Measurements from ENCODE around the gene SFTA2. TPM values are rescaled to one million over a fixed set of nuclear protein-coding genes. Genes with fewer than 3 reads are reported as not detected.
A peak's percentile ranks its signal among the peaks of the same experiment; 100 is the strongest.

SFTA2 gene
- total and polyA plus RNA-seq, 10 donors: 0.08 to 2.6 (median 0.47) TPM; not detected in 7

DNA sequence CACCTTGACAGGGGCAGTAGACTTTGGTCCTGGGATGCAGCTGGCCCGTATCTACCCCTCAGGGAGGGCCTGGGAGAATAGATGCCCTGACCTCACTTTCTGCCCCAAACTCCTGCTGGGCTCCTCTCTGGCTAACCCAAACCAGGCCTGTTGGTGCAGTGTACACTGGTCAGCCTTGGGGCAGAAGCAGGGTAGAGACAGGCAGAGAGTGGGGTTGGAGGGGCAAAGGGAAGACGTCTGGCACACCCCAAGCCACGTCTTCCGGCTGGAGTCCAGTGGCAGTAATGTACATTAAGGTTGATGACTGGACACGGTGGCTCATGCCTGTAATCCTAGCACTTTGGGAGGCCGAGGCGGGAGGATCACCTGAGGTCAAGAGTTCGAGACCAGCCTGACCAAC lies 38.3 kb downstream of the SFTA2 start:
- Histone ChIP-seq H3K9me3 (no peaks in the 10 kb centered on the region), H3K4me1 (no peaks in the 10 kb centered on the region)
- 88 to 96% (median 92%) methylated on average over 7 to 8 of the region's 8 CpGs for WGBS, 5 donors

DNA sequence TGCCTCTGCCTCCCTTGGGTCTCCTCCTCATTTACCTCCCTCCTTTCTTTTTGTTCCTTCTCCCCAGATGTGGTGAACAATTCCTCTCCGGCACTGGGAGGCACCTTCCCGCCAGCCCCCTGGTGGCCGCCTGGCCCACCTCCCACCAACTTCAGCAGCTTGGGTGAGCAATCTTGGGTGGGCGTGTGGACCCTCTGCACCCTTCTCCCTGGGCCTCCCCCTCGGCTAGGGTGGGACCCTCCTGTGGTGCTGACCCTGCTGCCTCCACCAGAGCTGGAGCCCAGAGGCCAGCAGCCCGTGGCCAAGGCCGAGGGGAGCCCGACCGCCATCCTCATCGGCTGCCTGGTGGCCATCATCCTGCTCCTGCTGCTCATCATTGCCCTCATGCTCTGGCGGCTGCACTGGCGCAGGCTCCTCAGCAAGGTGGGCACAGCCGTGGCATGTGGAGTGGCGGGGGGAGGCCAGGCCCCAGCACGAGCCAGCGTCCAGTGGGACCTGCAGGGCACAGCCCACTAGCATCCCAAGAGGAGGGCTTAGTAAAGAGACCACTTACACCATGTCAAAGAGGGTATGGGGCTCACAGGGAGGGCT lies 38.9 kb downstream of the SFTA2 start:
- Histone ChIP-seq H3K36me3 (peaks cover 0 to 92% (median 37%) of the 10 kb centered on the region in 6 donors), H3K9me3 (no peaks in the 10 kb centered on the region), H3K4me1 (peaks cover 0 to 2% (median 0%) of the 10 kb centered on the region in 6 donors), H3K27me3 (replicated peaks in 1 of 7) (no peaks in the 10 kb centered on the region), H3K4me3 (no peak overlapping the region), H3K27ac (no peak overlapping the region)
- 84 to 88% (median 87%) methylated on average over 6 to 16 of the region's 16 CpGs for WGBS, 5 donors
- no peak for DNase-seq
- intact Hi-C loops (cut with DNase I; ENCODE audit: low total_unique reads): no loop called here
- TF ChIP-seq, protein P1, sequence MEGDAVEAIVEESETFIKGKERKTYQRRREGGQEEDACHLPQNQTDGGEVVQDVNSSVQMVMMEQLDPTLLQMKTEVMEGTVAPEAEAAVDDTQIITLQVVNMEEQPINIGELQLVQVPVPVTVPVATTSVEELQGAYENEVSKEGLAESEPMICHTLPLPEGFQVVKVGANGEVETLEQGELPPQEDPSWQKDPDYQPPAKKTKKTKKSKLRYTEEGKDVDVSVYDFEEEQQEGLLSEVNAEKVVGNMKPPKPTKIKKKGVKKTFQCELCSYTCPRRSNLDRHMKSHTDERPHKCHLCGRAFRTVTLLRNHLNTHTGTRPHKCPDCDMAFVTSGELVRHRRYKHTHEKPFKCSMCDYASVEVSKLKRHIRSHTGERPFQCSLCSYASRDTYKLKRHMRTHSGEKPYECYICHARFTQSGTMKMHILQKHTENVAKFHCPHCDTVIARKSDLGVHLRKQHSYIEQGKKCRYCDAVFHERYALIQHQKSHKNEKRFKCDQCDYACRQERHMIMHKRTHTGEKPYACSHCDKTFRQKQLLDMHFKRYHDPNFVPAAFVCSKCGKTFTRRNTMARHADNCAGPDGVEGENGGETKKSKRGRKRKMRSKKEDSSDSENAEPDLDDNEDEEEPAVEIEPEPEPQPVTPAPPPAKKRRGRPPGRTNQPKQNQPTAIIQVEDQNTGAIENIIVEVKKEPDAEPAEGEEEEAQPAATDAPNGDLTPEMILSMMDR (IDR thresholded peaks at IDR 0.05 in 8 of 11, conservative IDR thresholded peaks at IDR 0.05 in 3 of 11): no peak
- TF ChIP-seq POLR2A (IDR thresholded peaks at IDR 0.05): no peak
- TF ChIP-seq POLR2AphosphoS5 (IDR thresholded peaks at IDR 0.05): no peak

More for the DNA sequence above, 38.3 kb downstream of the SFTA2 start:
- TF ChIP-seq POLR2A (IDR thresholded peaks at IDR 0.05) (no peak), POLR2AphosphoS5 (IDR thresholded peaks at IDR 0.05) (no peak)
- TF ChIP-seq, protein P1 (IDR thresholded peaks at IDR 0.05 in 8 of 11, conservative IDR thresholded peaks at IDR 0.05 in 3 of 11): no peak
- Histone ChIP-seq H3K27me3 (replicated peaks in 1 of 7) (no peaks in the 10 kb centered on the region), H3K36me3 (peaks cover 0 to 97% (median 40%) of the 10 kb centered on the region in 6 donors), H3K4me3 (no peak overlapping the region), H3K27ac (no peak overlapping the region)
- intact Hi-C loops (cut with DNase I; ENCODE audit: low total_unique reads): no loop called here
- peak; percentile 44 for DNase-seq

DNA sequence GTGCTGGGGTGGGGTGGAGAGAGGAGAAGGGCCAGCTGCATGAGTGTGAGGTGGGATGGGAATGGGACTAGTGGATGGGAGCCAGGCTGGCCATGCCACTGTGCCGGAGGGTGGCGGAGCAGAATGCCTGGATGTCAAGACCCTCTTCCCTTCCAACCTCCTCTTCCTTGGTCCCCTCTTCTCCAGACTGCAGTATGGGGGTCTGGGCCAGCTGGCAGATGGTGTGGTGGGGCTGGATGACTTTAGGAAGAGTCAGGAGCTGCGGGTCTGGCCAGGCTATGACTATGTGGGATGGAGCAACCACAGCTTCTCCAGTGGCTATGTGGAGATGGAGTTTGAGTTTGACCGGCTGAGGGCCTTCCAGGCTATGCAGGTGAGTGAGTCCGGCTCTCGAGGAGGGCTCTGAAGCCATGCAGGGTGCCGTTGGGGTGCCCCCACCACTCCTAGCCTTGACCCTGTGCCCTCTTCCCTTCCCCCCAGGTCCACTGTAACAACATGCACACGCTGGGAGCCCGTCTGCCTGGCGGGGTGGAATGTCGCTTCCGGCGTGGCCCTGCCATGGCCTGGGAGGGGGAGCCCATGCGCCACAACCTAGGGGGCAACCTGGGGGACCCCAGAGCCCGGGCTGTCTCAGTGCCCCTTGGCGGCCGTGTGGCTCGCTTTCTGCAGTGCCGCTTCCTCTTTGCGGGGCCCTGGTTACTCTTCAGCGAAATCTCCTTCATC lies 40.0 kb downstream of the SFTA2 start:
- Histone ChIP-seq H3K27me3 (replicated peaks in 1 of 7) (no peaks in the 10 kb centered on the region), H3K36me3 (peaks cover 0 to 81% (median 29%) of the 10 kb centered on the region in 6 donors), H3K27ac (no peak overlapping the region), H3K9me3 (no peaks in the 10 kb centered on the region), H3K4me3 (no peak overlapping the region), H3K4me1 (peaks cover 0 to 11% (median under 1%) of the 10 kb centered on the region in 6 donors)
- intact Hi-C loops (cut with DNase I; ENCODE audit: low total_unique reads): no loop called here
- WGBS, 5 donors: 73 to 86% (median 80%) methylated on average over 7 to 21 of the region's 21 CpGs
- TF ChIP-seq POLR2AphosphoS5 (IDR thresholded peaks at IDR 0.05) (no peak), POLR2A (IDR thresholded peaks at IDR 0.05) (no peak)
- TF ChIP-seq, protein P1 (IDR thresholded peaks at IDR 0.05 in 8 of 11, conservative IDR thresholded peaks at IDR 0.05 in 3 of 11): no peak
- DNase-seq: peak; percentile 43

DNA sequence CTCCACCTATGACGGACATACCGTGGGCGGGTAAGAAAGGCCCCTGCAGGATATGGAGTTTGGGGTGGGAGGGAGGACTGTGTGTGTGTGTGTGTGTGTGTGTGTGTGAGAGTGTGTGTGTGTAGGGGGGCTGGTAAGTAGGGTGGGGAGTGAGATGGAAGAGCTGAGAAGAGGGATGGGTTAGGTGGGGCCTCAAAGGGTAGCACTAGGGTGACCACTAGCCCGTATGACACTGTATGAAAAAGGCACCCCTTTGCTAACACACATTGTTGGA lies 40.6 kb downstream of the SFTA2 start:
- Histone ChIP-seq H3K27ac (no peak overlapping the region), H3K4me3 (no peak overlapping the region), H3K4me1 (peaks cover 0 to 17% (median 4%) of the 10 kb centered on the region in 6 donors), H3K27me3 (replicated peaks in 1 of 7) (no peaks in the 10 kb centered on the region), H3K36me3 (peaks cover 0 to 75% (median 28%) of the 10 kb centered on the region in 6 donors), H3K9me3 (no peaks in the 10 kb centered on the region)
- 86 to 93% (median 92%) methylated on average over 4 of the region's 4 CpGs for WGBS, 5 donors
- no peak for TF ChIP-seq POLR2AphosphoS5 (IDR thresholded peaks at IDR 0.05)
- TF ChIP-seq, protein P1 (IDR thresholded peaks at IDR 0.05 in 8 of 11, conservative IDR thresholded peaks at IDR 0.05 in 3 of 11): no peak
- intact Hi-C loops (cut with DNase I; ENCODE audit: low total_unique reads): no loop called here
- no peak for DNase-seq

All from spleen (tissue), 11 donors.